ENCODE data around the gene IFNGR2.

DNA sequence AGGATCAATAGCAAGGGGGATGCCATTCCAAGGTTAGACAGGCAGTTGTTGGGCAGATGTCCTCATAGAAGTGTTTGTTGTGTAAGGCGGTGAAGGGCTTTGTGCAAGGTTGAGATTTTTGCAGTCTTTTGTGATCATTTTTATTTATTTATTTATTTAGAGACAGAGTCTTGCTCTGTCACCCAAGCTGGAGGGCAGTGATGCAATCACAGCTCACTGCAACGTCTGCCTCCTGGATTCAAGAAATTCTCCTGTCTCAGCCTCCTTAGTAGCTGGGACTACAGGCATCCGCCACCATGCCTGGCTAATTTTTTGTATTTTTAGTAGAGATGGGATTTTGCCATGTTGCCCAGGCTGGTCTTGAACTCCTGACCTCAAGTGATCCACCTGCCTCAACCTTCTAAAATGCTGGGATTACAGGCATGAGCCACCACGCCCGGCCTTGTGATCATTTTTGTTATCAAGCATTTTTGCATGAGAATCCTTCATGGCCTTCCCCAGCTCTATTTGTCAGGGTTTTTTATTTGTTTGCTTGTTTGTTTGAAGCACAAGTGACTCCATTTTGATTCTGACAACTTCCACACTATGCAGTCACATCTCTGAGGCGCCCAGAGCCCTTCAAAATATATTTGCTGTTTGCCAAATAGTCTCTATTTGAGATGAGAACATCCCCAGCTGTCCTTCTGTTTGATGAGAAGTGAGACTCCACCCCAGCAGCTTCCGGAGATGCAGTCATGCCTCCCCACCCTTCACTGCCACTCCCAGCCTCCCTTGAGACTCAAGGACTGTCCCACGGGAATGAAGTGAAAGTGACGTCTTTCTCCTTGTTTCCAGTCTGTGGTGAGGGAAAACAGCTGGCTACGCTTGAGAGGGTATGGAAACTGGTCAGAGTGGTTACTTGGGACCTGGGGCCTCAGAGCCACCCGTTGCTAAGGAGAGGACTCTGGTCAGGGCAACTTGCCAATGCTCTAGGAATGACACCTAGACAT is 38.6 kb downstream of the IFNGR2 start:
- TF ChIP-seq, protein P1, sequence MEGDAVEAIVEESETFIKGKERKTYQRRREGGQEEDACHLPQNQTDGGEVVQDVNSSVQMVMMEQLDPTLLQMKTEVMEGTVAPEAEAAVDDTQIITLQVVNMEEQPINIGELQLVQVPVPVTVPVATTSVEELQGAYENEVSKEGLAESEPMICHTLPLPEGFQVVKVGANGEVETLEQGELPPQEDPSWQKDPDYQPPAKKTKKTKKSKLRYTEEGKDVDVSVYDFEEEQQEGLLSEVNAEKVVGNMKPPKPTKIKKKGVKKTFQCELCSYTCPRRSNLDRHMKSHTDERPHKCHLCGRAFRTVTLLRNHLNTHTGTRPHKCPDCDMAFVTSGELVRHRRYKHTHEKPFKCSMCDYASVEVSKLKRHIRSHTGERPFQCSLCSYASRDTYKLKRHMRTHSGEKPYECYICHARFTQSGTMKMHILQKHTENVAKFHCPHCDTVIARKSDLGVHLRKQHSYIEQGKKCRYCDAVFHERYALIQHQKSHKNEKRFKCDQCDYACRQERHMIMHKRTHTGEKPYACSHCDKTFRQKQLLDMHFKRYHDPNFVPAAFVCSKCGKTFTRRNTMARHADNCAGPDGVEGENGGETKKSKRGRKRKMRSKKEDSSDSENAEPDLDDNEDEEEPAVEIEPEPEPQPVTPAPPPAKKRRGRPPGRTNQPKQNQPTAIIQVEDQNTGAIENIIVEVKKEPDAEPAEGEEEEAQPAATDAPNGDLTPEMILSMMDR (conservative IDR thresholded peaks at IDR 0.05; ENCODE audit: low read depth, low read length): no peak
- TF ChIP-seq, protein P2, sequence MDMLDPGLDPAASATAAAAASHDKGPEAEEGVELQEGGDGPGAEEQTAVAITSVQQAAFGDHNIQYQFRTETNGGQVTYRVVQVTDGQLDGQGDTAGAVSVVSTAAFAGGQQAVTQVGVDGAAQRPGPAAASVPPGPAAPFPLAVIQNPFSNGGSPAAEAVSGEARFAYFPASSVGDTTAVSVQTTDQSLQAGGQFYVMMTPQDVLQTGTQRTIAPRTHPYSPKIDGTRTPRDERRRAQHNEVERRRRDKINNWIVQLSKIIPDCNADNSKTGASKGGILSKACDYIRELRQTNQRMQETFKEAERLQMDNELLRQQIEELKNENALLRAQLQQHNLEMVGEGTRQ (IDR thresholded peaks at IDR 0.05; ENCODE audit: low read depth, low read length): no peak
- TF ChIP-seq FOS (IDR thresholded peaks at IDR 0.05; ENCODE audit: low read depth, low read length): no peak
- no peak for TF ChIP-seq POLR2A (IDR thresholded peaks at IDR 0.05; ENCODE audit: low read depth, low read length)
- TF ChIP-seq NFE2L2 (IDR thresholded peaks at IDR 0.05; ENCODE audit: low read depth, low read length): no peak
- TF ChIP-seq, protein P3, sequence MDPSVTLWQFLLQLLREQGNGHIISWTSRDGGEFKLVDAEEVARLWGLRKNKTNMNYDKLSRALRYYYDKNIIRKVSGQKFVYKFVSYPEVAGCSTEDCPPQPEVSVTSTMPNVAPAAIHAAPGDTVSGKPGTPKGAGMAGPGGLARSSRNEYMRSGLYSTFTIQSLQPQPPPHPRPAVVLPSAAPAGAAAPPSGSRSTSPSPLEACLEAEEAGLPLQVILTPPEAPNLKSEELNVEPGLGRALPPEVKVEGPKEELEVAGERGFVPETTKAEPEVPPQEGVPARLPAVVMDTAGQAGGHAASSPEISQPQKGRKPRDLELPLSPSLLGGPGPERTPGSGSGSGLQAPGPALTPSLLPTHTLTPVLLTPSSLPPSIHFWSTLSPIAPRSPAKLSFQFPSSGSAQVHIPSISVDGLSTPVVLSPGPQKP (IDR thresholded peaks at IDR 0.05; ENCODE audit: borderline replicate concordance, low read depth, low read length): no peak
- no peak for TF ChIP-seq BHLHE40 (IDR thresholded peaks at IDR 0.05; ENCODE audit: low read depth, low read length)
- no peak for TF ChIP-seq RAD21 (IDR thresholded peaks at IDR 0.05; ENCODE audit: low read length)
- TF ChIP-seq CEBPB (IDR thresholded peaks at IDR 0.05; ENCODE audit: low read depth, low read length): peak; percentile 58
- no peak for TF ChIP-seq MXI1 (IDR thresholded peaks at IDR 0.05; ENCODE audit: borderline replicate concordance, low read depth, low read length)
